ENCODE measurements around the gene TLK1.

Gene TLK1

GRCh38 chr2:171056307-171056706 is 104.4 kb downstream of the TLK1 start:
- H3K27ac ChIP-seq = no peak overlapping the region
- TF ChIP-seq, protein P1, sequence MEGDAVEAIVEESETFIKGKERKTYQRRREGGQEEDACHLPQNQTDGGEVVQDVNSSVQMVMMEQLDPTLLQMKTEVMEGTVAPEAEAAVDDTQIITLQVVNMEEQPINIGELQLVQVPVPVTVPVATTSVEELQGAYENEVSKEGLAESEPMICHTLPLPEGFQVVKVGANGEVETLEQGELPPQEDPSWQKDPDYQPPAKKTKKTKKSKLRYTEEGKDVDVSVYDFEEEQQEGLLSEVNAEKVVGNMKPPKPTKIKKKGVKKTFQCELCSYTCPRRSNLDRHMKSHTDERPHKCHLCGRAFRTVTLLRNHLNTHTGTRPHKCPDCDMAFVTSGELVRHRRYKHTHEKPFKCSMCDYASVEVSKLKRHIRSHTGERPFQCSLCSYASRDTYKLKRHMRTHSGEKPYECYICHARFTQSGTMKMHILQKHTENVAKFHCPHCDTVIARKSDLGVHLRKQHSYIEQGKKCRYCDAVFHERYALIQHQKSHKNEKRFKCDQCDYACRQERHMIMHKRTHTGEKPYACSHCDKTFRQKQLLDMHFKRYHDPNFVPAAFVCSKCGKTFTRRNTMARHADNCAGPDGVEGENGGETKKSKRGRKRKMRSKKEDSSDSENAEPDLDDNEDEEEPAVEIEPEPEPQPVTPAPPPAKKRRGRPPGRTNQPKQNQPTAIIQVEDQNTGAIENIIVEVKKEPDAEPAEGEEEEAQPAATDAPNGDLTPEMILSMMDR (conservative IDR thresholded peaks at IDR 0.05) = no peak
- no peak for TF ChIP-seq ZFX (IDR thresholded peaks at IDR 0.05)

DNA sequence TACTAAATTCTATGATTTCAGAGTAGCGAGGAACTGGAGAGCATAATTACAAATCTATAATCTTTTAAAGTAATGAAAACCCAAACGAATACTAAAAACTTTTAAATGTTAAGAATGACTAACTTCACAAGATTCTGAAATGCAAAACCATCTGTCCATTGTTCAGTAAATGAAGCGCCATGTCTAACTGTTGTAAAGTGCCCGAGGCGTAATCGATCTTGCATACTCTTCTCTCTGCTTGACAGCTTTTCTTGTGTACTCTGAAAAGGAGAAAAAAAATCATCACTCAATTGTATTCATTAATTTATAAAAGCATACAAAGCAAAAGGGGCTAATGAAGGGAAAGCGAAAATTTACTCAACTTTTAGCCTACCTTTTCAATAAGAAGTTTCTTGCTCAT is 111.0 kb downstream of the TLK1 start:
- TF ChIP-seq, protein P1 (conservative IDR thresholded peaks at IDR 0.05) = no peak
- TF ChIP-seq ZFX (IDR thresholded peaks at IDR 0.05) = no peak
- H3K27ac ChIP-seq = no peak overlapping the region

GRCh38 chr2:171046048-171046560 is 114.6 kb downstream of the TLK1 start:
- TF ChIP-seq ZFX (IDR thresholded peaks at IDR 0.05) = no peak
- TF ChIP-seq, protein P1 (conservative IDR thresholded peaks at IDR 0.05) = no peak

GRCh38 chr2:171044416-171044815 is 116.3 kb downstream of the TLK1 start:
- TF ChIP-seq, protein P1 (conservative IDR thresholded peaks at IDR 0.05) = no peak
- TF ChIP-seq ZFX (IDR thresholded peaks at IDR 0.05) = no peak
- H3K27ac ChIP-seq = no peak overlapping the region

More at GRCh38 chr2:171046048-171046560, 114.6 kb downstream of the TLK1 start:
- H3K27ac ChIP-seq = no peak overlapping the region

- H3K27ac ChIP-seq = no peak overlapping the region
- no peak for TF ChIP-seq ZFX (IDR thresholded peaks at IDR 0.05)
- TF ChIP-seq, protein P1 (conservative IDR thresholded peaks at IDR 0.05) = no peak
Measured at GRCh38 chr2:171042253-171042969, 118.3 kb downstream of the TLK1 start.

GRCh38 chr2:171036532-171036931 is 124.2 kb downstream of the TLK1 start:
- TF ChIP-seq, protein P1 (conservative IDR thresholded peaks at IDR 0.05) = no peak
- no peak for TF ChIP-seq ZFX (IDR thresholded peaks at IDR 0.05)
- no peak overlapping the region for H3K27ac ChIP-seq

- no peak overlapping the region for H3K27ac ChIP-seq
- TF ChIP-seq, protein P1 (conservative IDR thresholded peaks at IDR 0.05) = no peak
- TF ChIP-seq ZFX (IDR thresholded peaks at IDR 0.05) = no peak
Measured at GRCh38 chr2:171034315-171034714, 126.4 kb downstream of the TLK1 start.

Data from C4-2B (cell line).